ENCODE data around the gene ACSM3.

DNA sequence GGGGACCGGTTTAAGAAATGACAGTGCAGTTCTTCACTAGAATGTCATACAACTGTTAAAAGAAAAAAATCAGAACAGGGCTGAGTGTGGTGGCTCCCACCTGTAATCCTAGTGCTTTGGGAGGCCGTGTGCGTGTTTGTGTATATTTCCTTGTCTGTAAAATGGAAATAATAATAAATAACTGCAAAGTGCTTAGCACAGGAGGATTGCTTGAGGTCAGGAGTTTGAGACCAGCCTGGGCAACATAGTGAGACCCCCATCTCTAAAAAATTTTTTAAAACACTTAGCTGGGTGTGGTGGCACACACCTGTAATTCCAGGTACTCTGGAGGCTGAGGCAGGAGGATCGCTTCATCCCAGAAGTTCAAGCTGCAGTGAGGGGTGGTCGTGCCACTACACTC lies 2.5 kb downstream of the ACSM3 start:
- TF ChIP-seq, protein P1, sequence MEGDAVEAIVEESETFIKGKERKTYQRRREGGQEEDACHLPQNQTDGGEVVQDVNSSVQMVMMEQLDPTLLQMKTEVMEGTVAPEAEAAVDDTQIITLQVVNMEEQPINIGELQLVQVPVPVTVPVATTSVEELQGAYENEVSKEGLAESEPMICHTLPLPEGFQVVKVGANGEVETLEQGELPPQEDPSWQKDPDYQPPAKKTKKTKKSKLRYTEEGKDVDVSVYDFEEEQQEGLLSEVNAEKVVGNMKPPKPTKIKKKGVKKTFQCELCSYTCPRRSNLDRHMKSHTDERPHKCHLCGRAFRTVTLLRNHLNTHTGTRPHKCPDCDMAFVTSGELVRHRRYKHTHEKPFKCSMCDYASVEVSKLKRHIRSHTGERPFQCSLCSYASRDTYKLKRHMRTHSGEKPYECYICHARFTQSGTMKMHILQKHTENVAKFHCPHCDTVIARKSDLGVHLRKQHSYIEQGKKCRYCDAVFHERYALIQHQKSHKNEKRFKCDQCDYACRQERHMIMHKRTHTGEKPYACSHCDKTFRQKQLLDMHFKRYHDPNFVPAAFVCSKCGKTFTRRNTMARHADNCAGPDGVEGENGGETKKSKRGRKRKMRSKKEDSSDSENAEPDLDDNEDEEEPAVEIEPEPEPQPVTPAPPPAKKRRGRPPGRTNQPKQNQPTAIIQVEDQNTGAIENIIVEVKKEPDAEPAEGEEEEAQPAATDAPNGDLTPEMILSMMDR (IDR thresholded peaks at IDR 0.05; ENCODE audit: insufficient read depth, low read length, poor library complexity, severe bottlenecking) = no peak
- TF ChIP-seq EZH2phosphoT487 (conservative IDR thresholded peaks at IDR 0.05; ENCODE audit: low read length) = no peak
